ENCODE data around the gene NSG2. TPM values are rescaled to one million over a fixed set of nuclear protein-coding genes. Genes with fewer than 3 reads are reported as not detected.
"Not testable (repeated sequence)": the region's sequence is repeated elsewhere in the genome, so short reads cannot be mapped to it uniquely, and the experiment has no call there.

NSG2 gene
- total RNA-seq, 4 donors from 2014 or later, result not detected

DNA sequence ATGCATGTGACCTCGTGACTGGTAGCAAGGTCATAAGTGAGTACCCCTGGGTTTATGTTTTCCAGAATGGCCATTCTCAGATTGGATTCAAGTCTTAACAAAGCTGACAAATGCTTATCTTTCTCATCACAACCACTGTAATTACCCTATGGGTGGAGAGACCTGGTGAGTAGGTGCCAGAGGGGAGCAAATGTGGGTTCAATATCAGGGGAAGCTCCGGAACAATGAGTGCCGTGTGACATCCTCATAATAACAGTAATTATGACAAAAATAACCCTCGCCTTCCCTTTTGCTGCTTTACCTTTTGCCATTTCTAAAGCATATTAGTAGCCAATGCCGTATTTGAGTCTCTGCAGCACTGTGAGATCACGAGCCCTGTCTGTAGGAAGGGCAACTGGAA, 95.9 kb downstream of the NSG2 start:
- Histone ChIP-seq H3K4me3 (no peak overlapping the region), H3K27ac (no peak overlapping the region), H3K4me1 (no peaks in the 10 kb centered on the region), H3K27me3 (no peaks in the 10 kb centered on the region), H3K36me3 (no peaks in the 10 kb centered on the region), H3K9me3 (no peaks in the 10 kb centered on the region)
- no peak for TF ChIP-seq POLR2A (IDR thresholded peaks at IDR 0.05)
- TF ChIP-seq, protein P1, sequence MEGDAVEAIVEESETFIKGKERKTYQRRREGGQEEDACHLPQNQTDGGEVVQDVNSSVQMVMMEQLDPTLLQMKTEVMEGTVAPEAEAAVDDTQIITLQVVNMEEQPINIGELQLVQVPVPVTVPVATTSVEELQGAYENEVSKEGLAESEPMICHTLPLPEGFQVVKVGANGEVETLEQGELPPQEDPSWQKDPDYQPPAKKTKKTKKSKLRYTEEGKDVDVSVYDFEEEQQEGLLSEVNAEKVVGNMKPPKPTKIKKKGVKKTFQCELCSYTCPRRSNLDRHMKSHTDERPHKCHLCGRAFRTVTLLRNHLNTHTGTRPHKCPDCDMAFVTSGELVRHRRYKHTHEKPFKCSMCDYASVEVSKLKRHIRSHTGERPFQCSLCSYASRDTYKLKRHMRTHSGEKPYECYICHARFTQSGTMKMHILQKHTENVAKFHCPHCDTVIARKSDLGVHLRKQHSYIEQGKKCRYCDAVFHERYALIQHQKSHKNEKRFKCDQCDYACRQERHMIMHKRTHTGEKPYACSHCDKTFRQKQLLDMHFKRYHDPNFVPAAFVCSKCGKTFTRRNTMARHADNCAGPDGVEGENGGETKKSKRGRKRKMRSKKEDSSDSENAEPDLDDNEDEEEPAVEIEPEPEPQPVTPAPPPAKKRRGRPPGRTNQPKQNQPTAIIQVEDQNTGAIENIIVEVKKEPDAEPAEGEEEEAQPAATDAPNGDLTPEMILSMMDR (IDR thresholded peaks at IDR 0.05 in 4 of 5, conservative IDR thresholded peaks at IDR 0.05 in 1 of 5), result no peak
- in situ Hi-C loops (cut with MboI; ENCODE audit: low sequenced_read_pairs in 4 of 4) (no loop called here), intact Hi-C loops (cut with DNase I; ENCODE audit: low total_unique reads) (no loop called here)
- ATAC-seq, result no peak
- no peak for DNase-seq

DNA sequence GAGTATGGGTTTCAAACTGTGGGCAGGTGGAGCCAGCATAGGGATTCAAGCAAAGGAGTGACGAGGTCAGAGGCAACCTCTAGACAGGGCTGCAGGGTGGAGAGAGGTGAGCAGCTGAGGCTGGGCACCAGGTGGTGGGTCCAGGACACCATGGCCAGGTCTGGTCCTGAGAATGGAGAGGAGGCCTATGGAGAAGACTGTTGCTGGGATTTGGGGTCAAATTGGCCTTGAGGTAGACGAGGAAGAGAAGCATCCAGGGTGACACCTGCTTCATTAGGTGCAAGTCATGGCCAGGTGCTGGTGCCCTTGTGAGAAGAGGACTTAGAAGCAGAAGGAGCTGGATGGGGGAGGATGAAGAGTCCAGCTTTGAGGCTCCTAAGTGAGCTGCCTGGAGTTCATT, 99.6 kb downstream of the NSG2 start:
- Histone ChIP-seq H3K27me3 (no peaks in the 10 kb centered on the region), H3K4me1 (no peaks in the 10 kb centered on the region), H3K27ac (no peak overlapping the region), H3K36me3 (no peaks in the 10 kb centered on the region), H3K9me3 (no peaks in the 10 kb centered on the region), H3K4me3 (no peak overlapping the region)
- no peak for DNase-seq
- intact Hi-C loops (cut with DNase I; ENCODE audit: low total_unique reads), result no loop called here
- no peak for ATAC-seq
- in situ Hi-C loops (cut with MboI; ENCODE audit: low sequenced_read_pairs in 4 of 4), result no loop called here
- TF ChIP-seq, protein P1 (IDR thresholded peaks at IDR 0.05 in 4 of 5, conservative IDR thresholded peaks at IDR 0.05 in 1 of 5), result no peak
- TF ChIP-seq POLR2A (IDR thresholded peaks at IDR 0.05), result no peak

DNA sequence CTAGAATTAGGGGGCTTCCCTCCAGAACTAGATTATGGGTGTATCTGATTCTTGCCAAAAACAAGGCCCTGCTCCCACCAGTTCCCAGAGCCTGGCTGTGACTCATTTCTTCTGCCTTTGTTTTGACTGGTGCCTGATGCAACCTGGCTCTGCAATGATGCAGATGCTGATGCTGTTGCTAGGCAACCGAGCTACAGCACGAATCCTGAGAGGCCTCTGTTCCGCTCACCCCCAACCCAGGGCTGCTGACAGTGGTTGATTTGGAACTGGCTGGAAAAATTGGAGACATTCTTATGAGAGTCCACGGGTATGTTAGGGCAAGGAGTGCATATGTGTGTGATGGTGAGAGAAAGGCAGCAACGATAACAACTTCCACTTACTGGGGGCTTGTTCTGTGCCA, 100.3 kb downstream of the NSG2 start:
- Histone ChIP-seq H3K4me3 (no peak overlapping the region), H3K27me3 (no peaks in the 10 kb centered on the region), H3K36me3 (no peaks in the 10 kb centered on the region), H3K27ac (no peak overlapping the region), H3K4me1 (no peaks in the 10 kb centered on the region), H3K9me3 (no peaks in the 10 kb centered on the region)
- ATAC-seq (no peak), DNase-seq (no peak)
- TF ChIP-seq, protein P1 (IDR thresholded peaks at IDR 0.05 in 4 of 5, conservative IDR thresholded peaks at IDR 0.05 in 1 of 5), result no peak
- in situ Hi-C loops (cut with MboI; ENCODE audit: low sequenced_read_pairs in 4 of 4), result no loop called here
- intact Hi-C loops (cut with DNase I; ENCODE audit: low total_unique reads), result no loop called here

DNA sequence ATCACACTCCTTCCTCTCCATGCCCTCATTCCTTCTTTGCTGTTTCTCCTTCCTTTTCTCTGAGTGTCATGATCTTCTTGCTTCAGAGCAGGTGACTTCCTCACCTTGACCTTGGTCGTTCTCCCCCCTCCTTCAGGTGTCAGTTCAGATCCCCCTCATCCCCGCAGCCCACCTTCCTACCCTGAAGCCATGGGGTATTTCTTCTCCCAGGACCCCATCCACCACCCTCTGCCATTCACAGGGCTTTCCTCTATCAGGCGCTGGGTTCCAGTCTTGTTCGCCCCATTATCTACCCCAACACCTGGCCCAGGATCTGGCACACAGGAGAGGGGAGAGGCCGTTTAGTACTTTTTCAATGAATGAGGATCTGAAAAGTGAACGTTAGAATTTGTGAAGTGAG, 101.0 kb downstream of the NSG2 start:
- ATAC-seq (no peak), DNase-seq (no peak)
- Histone ChIP-seq H3K4me1 (no peaks in the 10 kb centered on the region), H3K27ac (no peak overlapping the region), H3K27me3 (no peaks in the 10 kb centered on the region), H3K9me3 (no peaks in the 10 kb centered on the region), H3K36me3 (no peaks in the 10 kb centered on the region), H3K4me3 (no peak overlapping the region)
- intact Hi-C loops (cut with DNase I; ENCODE audit: low total_unique reads), result no loop called here
- in situ Hi-C loops (cut with MboI; ENCODE audit: low sequenced_read_pairs in 4 of 4), result no loop called here
- TF ChIP-seq POLR2A (IDR thresholded peaks at IDR 0.05), result no peak
- TF ChIP-seq, protein P1 (IDR thresholded peaks at IDR 0.05 in 4 of 5, conservative IDR thresholded peaks at IDR 0.05 in 1 of 5), result no peak

DNA sequence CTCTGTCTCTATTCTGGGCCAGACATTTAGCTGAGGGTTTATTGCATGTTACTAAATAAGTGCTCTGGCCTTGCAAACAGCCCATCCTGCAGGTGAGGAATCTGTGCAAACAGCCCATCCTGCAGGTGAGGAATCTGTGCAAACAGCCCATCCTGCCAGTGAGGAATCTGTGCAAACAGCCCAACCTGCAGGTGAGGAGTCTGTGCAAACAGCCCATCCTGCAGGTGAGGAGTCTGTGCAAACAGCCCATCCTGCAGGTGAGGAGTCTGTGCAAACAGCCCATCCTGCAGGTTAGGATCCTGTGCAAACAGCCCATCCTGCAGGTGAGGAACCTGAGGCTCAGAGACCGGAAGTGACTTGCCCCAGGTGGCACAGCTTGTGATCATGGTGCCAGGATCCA, 101.5 kb downstream of the NSG2 start:
- ATAC-seq; intact Hi-C loops (cut with DNase I; ENCODE audit: low total_unique reads); H3K9me3 ChIP-seq; DNase-seq; H3K4me3 ChIP-seq; H3K4me1 ChIP-seq; H3K27me3 ChIP-seq; H3K36me3 ChIP-seq; in situ Hi-C loops (cut with MboI; ENCODE audit: low sequenced_read_pairs in 4 of 4); H3K27ac ChIP-seq: not testable (repeated sequence)
